Stimulated activated CD4-positive, alpha-beta T cell treated with anti-CD3 and anti-CD28 coated beads, Interleukin-2, amount 100 ng/mL, for 4 hours (primary cell): ENCODE measurements around the gene MOSPD2.

Experiments
- DNase-seq: peaks from one replicate; pipeline ENCODE4 v3.0.0-alpha.2; 2020; ENCODE audit warnings: low read depth

The MOSPD2 gene

GRCh38 chrX:14872851-14873675, at the start of gene MOSPD2, which contains the start of gene FANCB:
Gene MOSPD2 (plus strand): TSS chrX:14873421. CDS start chrX:14873529, 108 bp downstream.
Gene FANCB (minus strand): TSS chrX:14873069. CDS start chrX:14865510, 7,559 bp downstream.
- peak; percentile 91 for DNase-seq

GRCh38 chrX:14825851-14826250, 47.4 kb upstream of the MOSPD2 start:
- DNase-seq = no peak

- DNase-seq = no peak
Observed at GRCh38 chrX:14826319-14826718, 46.9 kb upstream of the MOSPD2 start.

GRCh38 chrX:14829643-14830042, 43.6 kb upstream of the MOSPD2 start:
- no peak for DNase-seq

- no peak for DNase-seq
Observed at GRCh38 chrX:14832151-14832550, 41.1 kb upstream of the MOSPD2 start.

GRCh38 chrX:14832586-14832985, 40.6 kb upstream of the MOSPD2 start:
- DNase-seq = no peak

- DNase-seq = no peak
Observed at GRCh38 chrX:14837155-14837554, 36.1 kb upstream of the MOSPD2 start.

GRCh38 chrX:14843666-14844065, 29.6 kb upstream of the MOSPD2 start:
- DNase-seq = no peak

GRCh38 chrX:14851526-14851925, 21.7 kb upstream of the MOSPD2 start:
- DNase-seq = no peak

- DNase-seq = no peak
Observed at GRCh38 chrX:14864631-14865030, 8.6 kb upstream of the MOSPD2 start.

- no peak for DNase-seq
Observed at GRCh38 chrX:14865201-14865600, 8.0 kb upstream of the MOSPD2 start.

- DNase-seq = no peak
Observed at GRCh38 chrX:14871767-14872166, 1.5 kb upstream of the MOSPD2 start.

- DNase-seq = no peak
Observed at GRCh38 chrX:14872355-14872754, 866 bp upstream of the MOSPD2 start.

GRCh38 chrX:14873676-14874049, 442 bp downstream of the MOSPD2 start:
- DNase-seq = no peak

GRCh38 chrX:14875624-14876023, 2.4 kb downstream of the MOSPD2 start:
- DNase-seq = no peak

GRCh38 chrX:14883826-14884225, 10.6 kb downstream of the MOSPD2 start:
- no peak for DNase-seq

GRCh38 chrX:14884714-14885113, 11.5 kb downstream of the MOSPD2 start:
- no peak for DNase-seq

GRCh38 chrX:14886252-14886651, 13.0 kb downstream of the MOSPD2 start:
- no peak for DNase-seq

GRCh38 chrX:14896273-14896672, 23.1 kb downstream of the MOSPD2 start:
- no peak for DNase-seq

GRCh38 chrX:14897042-14897441, 23.8 kb downstream of the MOSPD2 start:
- no peak for DNase-seq

- DNase-seq = no peak
Observed at GRCh38 chrX:14899607-14900006, 26.4 kb downstream of the MOSPD2 start.

GRCh38 chrX:14902537-14902936, 29.3 kb downstream of the MOSPD2 start:
- no peak for DNase-seq

- no peak for DNase-seq
Observed at GRCh38 chrX:14903891-14904290, 30.7 kb downstream of the MOSPD2 start.

GRCh38 chrX:14913241-14913640, 40.0 kb downstream of the MOSPD2 start:
- DNase-seq = no peak
